Nephron progenitor cell (in vitro differentiated cells): Measurements from ENCODE around the gene MIDN.
A peak's percentile ranks its signal among the peaks of the same experiment; 100 is the strongest.

Experiments
- DNase-seq: peaks from one replicate; pipeline ENCODE4 v3.0.0; 2021
- H3K27ac Mint-ChIP-seq: 2 replicates; pipeline ENCODE4 v1.8.0; 2021; ENCODE audit warnings: mild to moderate bottlenecking, moderate library complexity, mixed read lengths
- H3K27me3 Mint-ChIP-seq: 2 replicates; pipeline ENCODE4 v1.8.0; 2021; ENCODE audit warnings: mild to moderate bottlenecking, low read depth, mixed read lengths; ENCODE audit not compliant: poor library complexity
- H3K36me3 Mint-ChIP-seq: 2 replicates; pipeline ENCODE4 v1.8.0; 2021; ENCODE audit warnings: low read depth, mixed read lengths
- H3K4me1 Mint-ChIP-seq: 2 replicates; pipeline ENCODE4 v1.8.0; 2021; ENCODE audit warnings: mixed read lengths
- H3K4me3 Mint-ChIP-seq: 2 replicates; pipeline ENCODE4 v1.8.0; 2021; ENCODE audit warnings: mild to moderate bottlenecking, moderate library complexity, mixed read lengths
- H3K9me3 Mint-ChIP-seq: 2 replicates; pipeline ENCODE4 v1.8.0; 2021; ENCODE audit warnings: mild to moderate bottlenecking, moderate library complexity, mixed read lengths
- CTCF ChIP-seq: fragments of 200-600 bp; sonication (generic); IDR thresholded peaks from 2 replicates; pipeline ENCODE4 v1.5.0; 2021; ENCODE audit warnings: antibody characterized with exemption

The MIDN gene

GRCh38 chr19:1293782-1294604 lies 45.6 kb downstream of the MIDN start:
- TF ChIP-seq CTCF, result no peak
- Mint-ChIP-seq H3K36me3 (peaks cover 6% of the 10 kb centered on the region), H3K4me1 (peaks cover 13% of the 10 kb centered on the region)

GRCh38 chr19:1294688-1295087 lies 46.3 kb downstream of the MIDN start:
- Mint-ChIP-seq H3K36me3 (peaks cover 6% of the 10 kb centered on the region), H3K9me3 (no peaks in the 10 kb centered on the region), H3K4me1 (peaks cover 13% of the 10 kb centered on the region), H3K27ac (no peak overlapping the region), H3K27me3 (peaks cover 8% of the 10 kb centered on the region), H3K4me3 (no peak overlapping the region)
- no peak for TF ChIP-seq CTCF
- no peak for DNase-seq

More at GRCh38 chr19:1293782-1294604, 45.6 kb downstream of the MIDN start:
- no peaks in the 10 kb centered on the region for H3K9me3 Mint-ChIP-seq
- no peak overlapping the region for H3K4me3 Mint-ChIP-seq
- H3K27ac Mint-ChIP-seq, result no peak overlapping the region
- no peak for DNase-seq
- H3K27me3 Mint-ChIP-seq, result peaks cover 8% of the 10 kb centered on the region

- Mint-ChIP-seq H3K27me3 (peaks cover 8% of the 10 kb centered on the region), H3K27ac (no peak overlapping the region), H3K4me1 (peaks cover 13% of the 10 kb centered on the region), H3K9me3 (no peaks in the 10 kb centered on the region), H3K4me3 (no peak overlapping the region), H3K36me3 (peaks cover 6% of the 10 kb centered on the region)
- no peak for TF ChIP-seq CTCF
- DNase-seq, result peak; percentile 82
Observed at GRCh38 chr19:1295169-1296012, 47.0 kb downstream of the MIDN start.

GRCh38 chr19:1296078-1296477 lies 47.7 kb downstream of the MIDN start:
- Mint-ChIP-seq H3K27me3 (peaks cover 8% of the 10 kb centered on the region), H3K9me3 (no peaks in the 10 kb centered on the region), H3K27ac (no peak overlapping the region), H3K4me1 (peaks cover 18% of the 10 kb centered on the region), H3K36me3 (peaks cover 11% of the 10 kb centered on the region), H3K4me3 (no peak overlapping the region)
- no peak for DNase-seq
- TF ChIP-seq CTCF, result no peak

- TF ChIP-seq CTCF, result no peak
- no peak for DNase-seq
- Mint-ChIP-seq H3K9me3 (no peaks in the 10 kb centered on the region), H3K27me3 (peaks cover 8% of the 10 kb centered on the region), H3K27ac (no peak overlapping the region), H3K4me3 (no peak overlapping the region), H3K36me3 (peaks cover 11% of the 10 kb centered on the region), H3K4me1 (peaks cover 18% of the 10 kb centered on the region)
Observed at GRCh38 chr19:1296575-1297271, 48.3 kb downstream of the MIDN start.
